KBM-7 (cell line): ENCODE results near the gene ALKAL2.

Experiments
- DNase-seq: peaks from one replicate; pipeline ENCODE4 v3.0.0-alpha.2; 2015
- in situ Hi-C: fragments of 300-500 bp; cut with MboI; formaldehyde crosslinking; loops from 2 replicates; pipeline ENCODE4 v1.14.3; 2020; ENCODE audit warnings: low sequenced_read_pairs, low pct_unique_long_range_greater_than_20kb, mixed read lengths

Gene ALKAL2

GRCh38 chr2:296354-296753 lies 8.5 kb upstream of the ALKAL2 start:
- in situ Hi-C loops: no loop called here
- DNase-seq: no peak

- in situ Hi-C loops: no loop called here
- no peak for DNase-seq
Measured at GRCh38 chr2:295090-295489, 7.2 kb upstream of the ALKAL2 start.

- in situ Hi-C loops: no loop called here
- peak; percentile 79 for DNase-seq
Measured at GRCh38 chr2:290090-290722, 2.3 kb upstream of the ALKAL2 start.

GRCh38 chr2:289362-290089 lies 1.6 kb upstream of the ALKAL2 start:
- DNase-seq: peak; percentile 25
- in situ Hi-C loops: no loop called here

GRCh38 chr2:288758-289361 lies 969 bp upstream of the ALKAL2 start:
- no peak for DNase-seq
- in situ Hi-C loops: no loop called here

- in situ Hi-C loops: no loop called here
- no peak for DNase-seq
Measured at GRCh38 chr2:287471-287885, 413 bp downstream of the ALKAL2 start.

- in situ Hi-C loops: no loop called here
- no peak for DNase-seq
Measured at GRCh38 chr2:286774-287392, 1.0 kb downstream of the ALKAL2 start.

GRCh38 chr2:286035-286434 lies 1.9 kb downstream of the ALKAL2 start:
- in situ Hi-C loops: no loop called here
- no peak for DNase-seq

GRCh38 chr2:285531-285930 lies 2.4 kb downstream of the ALKAL2 start:
- in situ Hi-C loops: no loop called here
- DNase-seq: no peak

GRCh38 chr2:284896-285492 lies 2.9 kb downstream of the ALKAL2 start:
- in situ Hi-C loops: no loop called here

GRCh38 chr2:283996-284794 lies 3.7 kb downstream of the ALKAL2 start:
- no peak for DNase-seq
- in situ Hi-C loops: no loop called here

More at GRCh38 chr2:284896-285492, 2.9 kb downstream of the ALKAL2 start:
- DNase-seq: no peak

- in situ Hi-C loops: no loop called here
- DNase-seq: no peak
Measured at GRCh38 chr2:282371-283263, 5.3 kb downstream of the ALKAL2 start.

- no peak for DNase-seq
- in situ Hi-C loops: no loop called here
Measured at GRCh38 chr2:281381-281780, 6.5 kb downstream of the ALKAL2 start.

- DNase-seq: no peak
- in situ Hi-C loops: no loop called here
Measured at GRCh38 chr2:280650-281110, 7.2 kb downstream of the ALKAL2 start.

- in situ Hi-C loops: no loop called here
- no peak for DNase-seq
Measured at GRCh38 chr2:279956-280649, 7.8 kb downstream of the ALKAL2 start.

GRCh38 chr2:279366-279765 lies 8.5 kb downstream of the ALKAL2 start:
- no peak for DNase-seq
- in situ Hi-C loops: no loop called here

- in situ Hi-C loops: no loop called here
- DNase-seq: no peak
Measured at GRCh38 chr2:278927-279320, 9.0 kb downstream of the ALKAL2 start.
